SU-DHL-6 (cell line): ENCODE results near the gene LRRC34.

Experiments
- CTCF ChIP-seq: fragments of 200-600 bp; sonication (generic); IDR thresholded peaks from one replicate; pipeline ENCODE4 v1.5.1; 2017; ENCODE audit warnings: antibody characterized with exemption, mild to moderate bottlenecking, low read length, moderate library complexity; ENCODE audit not compliant: insufficient read depth, poor library complexity, severe bottlenecking
- EZH2phosphoT487 ChIP-seq: fragments of 200-600 bp; sonication (generic), shearing (Covaris generic); conservative IDR thresholded peaks from 2 replicates; pipeline ENCODE4 v1.6.1; 2018; ENCODE audit warnings: mild to moderate bottlenecking, antibody characterized with exemption, low read length, moderate library complexity, mixed read lengths

- TF ChIP-seq EZH2phosphoT487 (no peak), CTCF (no peak)
These were observed 31.4 kb downstream of the LRRC34 start for GRCh38 chr3:169781209-169781855.
